ENCODE results near the gene PCARE.

The PCARE gene

DNA sequence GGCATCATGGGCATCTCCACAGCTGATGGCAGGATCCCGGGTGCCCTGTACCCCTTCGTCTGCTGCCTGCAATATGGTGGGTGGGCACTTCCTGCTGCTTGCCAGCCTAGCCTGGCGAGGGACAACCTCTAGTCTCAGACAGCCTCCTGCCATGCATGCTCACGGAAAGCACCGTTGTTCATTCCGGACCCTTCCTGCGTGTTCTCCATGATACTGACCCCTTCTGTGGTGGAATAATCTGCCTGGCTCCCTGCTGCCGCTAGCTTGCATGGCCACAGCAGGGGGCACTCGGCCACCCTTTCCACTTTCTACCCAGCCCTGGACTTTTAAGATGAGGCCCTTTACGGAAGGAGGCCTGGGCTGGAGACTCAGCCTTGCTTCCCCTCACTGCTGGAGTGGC is 12.0 kb downstream of the PCARE start:
- TF ChIP-seq, protein P1, sequence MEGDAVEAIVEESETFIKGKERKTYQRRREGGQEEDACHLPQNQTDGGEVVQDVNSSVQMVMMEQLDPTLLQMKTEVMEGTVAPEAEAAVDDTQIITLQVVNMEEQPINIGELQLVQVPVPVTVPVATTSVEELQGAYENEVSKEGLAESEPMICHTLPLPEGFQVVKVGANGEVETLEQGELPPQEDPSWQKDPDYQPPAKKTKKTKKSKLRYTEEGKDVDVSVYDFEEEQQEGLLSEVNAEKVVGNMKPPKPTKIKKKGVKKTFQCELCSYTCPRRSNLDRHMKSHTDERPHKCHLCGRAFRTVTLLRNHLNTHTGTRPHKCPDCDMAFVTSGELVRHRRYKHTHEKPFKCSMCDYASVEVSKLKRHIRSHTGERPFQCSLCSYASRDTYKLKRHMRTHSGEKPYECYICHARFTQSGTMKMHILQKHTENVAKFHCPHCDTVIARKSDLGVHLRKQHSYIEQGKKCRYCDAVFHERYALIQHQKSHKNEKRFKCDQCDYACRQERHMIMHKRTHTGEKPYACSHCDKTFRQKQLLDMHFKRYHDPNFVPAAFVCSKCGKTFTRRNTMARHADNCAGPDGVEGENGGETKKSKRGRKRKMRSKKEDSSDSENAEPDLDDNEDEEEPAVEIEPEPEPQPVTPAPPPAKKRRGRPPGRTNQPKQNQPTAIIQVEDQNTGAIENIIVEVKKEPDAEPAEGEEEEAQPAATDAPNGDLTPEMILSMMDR (IDR thresholded peaks at IDR 0.05; ENCODE audit: control extremely low read depth, extremely low read depth, low read depth, missing control alignments), result no peak
- CTCF ChIA-PET, result interaction anchor here (1.3 to 2.5 kb wide), 5 partner anchors 9 to 133 kb away, joined by 3 to 8 read pairs (median 4); no protein-coding TSS in a partner anchor
- POLR2A ChIA-PET, result no interaction called here
- no peak for DNase-seq (ENCODE audit: extremely low spot score)

DNA sequence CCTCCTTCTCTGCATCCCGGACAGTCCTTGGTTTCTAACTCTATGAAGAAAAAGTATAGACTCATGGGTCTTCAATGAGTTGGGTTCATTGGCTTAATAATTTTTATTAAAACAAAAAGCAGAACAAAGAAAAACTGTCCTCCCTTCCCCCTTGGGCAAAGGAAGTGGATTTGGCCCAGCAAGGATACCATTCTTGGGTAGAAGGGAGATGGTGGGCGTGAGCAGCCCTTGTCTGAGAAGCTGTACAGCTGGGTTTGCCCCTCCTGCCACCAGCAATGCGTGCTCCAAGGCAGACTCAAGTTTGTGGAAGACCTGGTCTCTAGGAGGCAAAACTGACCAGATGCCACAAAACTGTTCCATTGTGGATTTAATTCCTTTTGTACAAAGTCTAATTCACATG is 12.7 kb downstream of the PCARE start:
- ChIA-PET CTCF (interaction anchor here (1.2 to 2.5 kb wide), 4 partner anchors 14 to 134 kb away, joined by 3 to 8 read pairs (median 3); no protein-coding TSS in a partner anchor), POLR2A (no interaction called here)
- no peak for DNase-seq (ENCODE audit: extremely low spot score)
- TF ChIP-seq, protein P1 (IDR thresholded peaks at IDR 0.05; ENCODE audit: control extremely low read depth, extremely low read depth, low read depth, missing control alignments), result no peak

DNA sequence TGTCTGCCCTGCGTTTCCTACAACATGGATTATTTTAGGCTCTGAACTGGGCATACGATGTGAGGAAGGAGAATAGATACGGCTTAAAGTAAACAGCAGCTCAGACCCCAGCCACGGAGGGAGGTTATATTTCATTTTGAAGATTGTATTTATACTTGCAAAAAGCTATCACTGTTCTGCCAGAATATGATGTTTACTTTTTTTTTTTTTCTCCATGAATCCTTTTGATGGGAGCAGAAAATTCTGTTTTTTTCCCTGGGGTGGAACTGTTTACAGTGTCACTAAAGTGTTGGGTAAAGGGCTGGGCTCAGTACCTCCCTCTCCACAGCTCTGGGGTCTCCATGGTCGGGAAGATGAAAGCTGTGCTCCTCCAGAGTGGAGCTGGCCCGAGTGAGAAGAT is 13.1 kb downstream of the PCARE start:
- POLR2A ChIA-PET, result no interaction called here
- no peak for DNase-seq (ENCODE audit: extremely low spot score)
- TF ChIP-seq, protein P1 (IDR thresholded peaks at IDR 0.05; ENCODE audit: control extremely low read depth, extremely low read depth, low read depth, missing control alignments), result no peak
- CTCF ChIA-PET, result interaction anchor here (1.2 to 1.6 kb wide), 2 partner anchors 14 to 20 kb away, joined by 3 read pairs; no protein-coding TSS in a partner anchor

DNA sequence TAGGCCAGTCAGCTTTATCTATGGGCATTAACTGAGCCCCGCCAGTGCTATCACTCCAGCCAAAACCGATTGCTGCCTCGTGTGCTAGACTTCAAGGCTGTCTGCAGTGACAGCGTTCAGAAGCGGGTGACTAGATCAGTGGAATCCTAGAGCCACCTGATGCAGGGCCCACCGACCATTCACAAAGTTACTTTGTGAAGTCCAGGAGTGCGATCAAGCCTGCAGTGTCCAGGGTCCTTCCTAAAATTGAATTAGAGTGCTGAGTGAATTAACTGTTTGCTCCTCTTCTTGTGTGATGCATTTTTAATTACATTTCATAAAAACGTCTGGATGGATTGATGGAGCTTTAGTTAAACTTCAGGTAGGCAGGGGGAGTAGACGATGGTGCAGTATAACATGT is 13.9 kb downstream of the PCARE start:
- CTCF ChIA-PET, result no interaction called here
- POLR2A ChIA-PET, result no interaction called here
- DNase-seq (ENCODE audit: extremely low spot score), result no peak
- TF ChIP-seq, protein P1 (IDR thresholded peaks at IDR 0.05; ENCODE audit: control extremely low read depth, extremely low read depth, low read depth, missing control alignments), result no peak

DNA sequence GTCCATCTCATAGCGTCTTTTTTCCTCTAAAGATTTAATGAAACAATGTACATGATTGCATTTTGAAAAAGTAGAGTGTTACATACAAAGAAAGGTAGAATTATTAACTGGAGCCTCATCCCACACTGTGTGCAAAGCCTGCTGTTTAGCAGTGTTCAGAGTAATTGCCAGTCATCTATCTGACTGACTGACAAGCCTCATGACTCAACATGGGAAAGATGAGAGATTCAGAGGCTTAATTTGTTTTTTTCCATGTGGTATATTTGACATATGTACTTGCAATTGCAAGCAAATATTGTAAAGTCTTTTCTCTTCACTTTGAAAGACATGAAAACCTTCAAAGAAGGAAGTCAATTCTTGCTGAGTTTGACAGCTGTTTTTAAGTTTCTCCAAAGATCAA is 14.7 kb downstream of the PCARE start:
- TF ChIP-seq, protein P1 (IDR thresholded peaks at IDR 0.05; ENCODE audit: control extremely low read depth, extremely low read depth, low read depth, missing control alignments), result no peak
- ChIA-PET CTCF (no interaction called here), POLR2A (no interaction called here)
- no peak for DNase-seq (ENCODE audit: extremely low spot score)

- no peak for DNase-seq (ENCODE audit: extremely low spot score)
- ChIA-PET POLR2A (no interaction called here), CTCF (no interaction called here)
- TF ChIP-seq, protein P1 (IDR thresholded peaks at IDR 0.05; ENCODE audit: control extremely low read depth, extremely low read depth, low read depth, missing control alignments), result no peak
Measured at GRCh38 chr2:29057006-29057405, 17.3 kb downstream of the PCARE start.

GRCh38 chr2:29056452-29056851 is 17.9 kb downstream of the PCARE start:
- no peak for DNase-seq (ENCODE audit: extremely low spot score)
- ChIA-PET POLR2A (no interaction called here), CTCF (interaction anchor here (0.8 kb wide), 1 partner anchor 9 kb away, joined by 4 read pairs; no protein-coding TSS in a partner anchor)
- TF ChIP-seq, protein P1 (IDR thresholded peaks at IDR 0.05; ENCODE audit: control extremely low read depth, extremely low read depth, low read depth, missing control alignments), result no peak

Data from GM10248 (cell line).